ENCODE data around the gene PARD3. TPM values are rescaled to one million over a fixed set of nuclear protein-coding genes. Genes with fewer than 3 reads are reported as not detected.

The PARD3 gene
- total RNA-seq, 2 experiments from 2014 or later = 2.2 to 2.8 TPM

GRCh38 chr10:34206078-34206934 lies 608.8 kb downstream of the PARD3 start:
- POLR2A ChIA-PET = no interaction called here
- H3K36me3 Mint-ChIP-seq (ENCODE audit: low read depth) = no peaks in the 10 kb centered on the region
- peaks cover 5% of the 10 kb centered on the region for H3K4me1 Mint-ChIP-seq
- H3K27ac Mint-ChIP-seq = no peak overlapping the region
- DNase-seq (no peak), ATAC-seq (no peak)
- CTCF ChIA-PET = no interaction called here
- no peaks in the 10 kb centered on the region for H3K27me3 Mint-ChIP-seq
- intact Hi-C loops (cut with DNase I, micrococcal nuclease) = no loop called here
- no peak overlapping the region for H3K4me3 Mint-ChIP-seq
- no peaks in the 10 kb centered on the region for H3K9me3 Mint-ChIP-seq (ENCODE audit: low read depth)

- H3K9me3 Mint-ChIP-seq (ENCODE audit: low read depth) = no peaks in the 10 kb centered on the region
- no peak overlapping the region for H3K4me3 Mint-ChIP-seq
- DNase-seq (no peak), ATAC-seq (no peak)
- no peaks in the 10 kb centered on the region for H3K27me3 Mint-ChIP-seq
- H3K4me1 Mint-ChIP-seq = peaks cover 5% of the 10 kb centered on the region
- ChIA-PET CTCF (no interaction called here), POLR2A (no interaction called here)
- H3K36me3 Mint-ChIP-seq (ENCODE audit: low read depth) = no peaks in the 10 kb centered on the region
- intact Hi-C loops (cut with DNase I, micrococcal nuclease) = no loop called here
- H3K27ac Mint-ChIP-seq = no peak overlapping the region
Measured at GRCh38 chr10:34205452-34205851, 609.6 kb downstream of the PARD3 start.

DNA sequence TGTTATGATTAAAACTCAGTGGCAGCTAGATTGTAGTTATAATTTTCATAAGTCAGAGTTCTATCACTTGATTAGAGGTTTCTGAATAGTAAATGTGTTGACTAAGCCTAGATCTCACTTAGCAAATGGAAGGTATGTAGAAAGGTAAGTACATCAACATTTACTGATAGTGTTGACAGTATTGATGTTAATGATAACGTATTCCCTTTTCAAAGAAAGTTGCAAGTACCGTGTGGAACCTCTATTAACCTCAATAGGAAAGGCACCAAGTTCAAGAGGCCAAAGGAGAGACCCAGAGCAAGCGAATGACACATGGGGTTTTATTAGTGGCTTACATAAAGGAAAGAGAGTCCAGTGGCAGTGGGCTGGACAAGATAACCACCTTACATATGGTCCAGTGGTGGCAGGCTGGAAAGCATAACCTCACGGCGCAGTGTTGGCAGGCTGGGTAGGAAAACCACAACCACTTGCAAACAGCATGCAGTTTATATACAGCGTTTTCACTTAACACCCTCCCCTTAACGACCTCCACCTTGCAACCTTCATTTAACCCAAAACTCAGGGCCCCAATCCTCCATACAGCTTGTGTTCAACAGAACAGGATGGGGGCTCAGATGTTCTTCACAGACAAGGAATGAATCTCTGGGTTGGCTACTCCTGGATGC lies 611.0 kb downstream of the PARD3 start:
- H3K36me3 Mint-ChIP-seq (ENCODE audit: low read depth) = no peaks in the 10 kb centered on the region
- ChIA-PET CTCF (no interaction called here), POLR2A (no interaction called here)
- no peak overlapping the region for H3K4me3 Mint-ChIP-seq
- H3K4me1 Mint-ChIP-seq = peaks cover 5% of the 10 kb centered on the region
- intact Hi-C loops (cut with DNase I, micrococcal nuclease) = no loop called here
- no peak overlapping the region for H3K27ac Mint-ChIP-seq
- DNase-seq (no peak), ATAC-seq (no peak)
- H3K27me3 Mint-ChIP-seq = no peaks in the 10 kb centered on the region
- H3K9me3 Mint-ChIP-seq (ENCODE audit: low read depth) = no peaks in the 10 kb centered on the region

- Mint-ChIP-seq H3K4me1 (peaks cover 1% of the 10 kb centered on the region), H3K36me3 (ENCODE audit: low read depth) (no peaks in the 10 kb centered on the region), H3K27me3 (no peaks in the 10 kb centered on the region), H3K27ac (no peak overlapping the region), H3K9me3 (ENCODE audit: low read depth) (no peaks in the 10 kb centered on the region), H3K4me3 (no peak overlapping the region)
- intact Hi-C loops (cut with DNase I, micrococcal nuclease) = no loop called here
- CTCF ChIA-PET = no interaction called here
- no peak for DNase-seq
- POLR2A ChIA-PET = no interaction called here
- ATAC-seq = no peak
Measured at GRCh38 chr10:34200355-34200901, 614.7 kb downstream of the PARD3 start.

GRCh38 chr10:34198953-34199352 lies 616.1 kb downstream of the PARD3 start:
- no peaks in the 10 kb centered on the region for H3K36me3 Mint-ChIP-seq (ENCODE audit: low read depth)
- intact Hi-C loops (cut with DNase I, micrococcal nuclease) = no loop called here
- H3K27ac Mint-ChIP-seq = no peak overlapping the region
- DNase-seq (no peak), ATAC-seq (no peak)
- no peaks in the 10 kb centered on the region for H3K27me3 Mint-ChIP-seq
- ChIA-PET POLR2A (no interaction called here), CTCF (interaction anchor here (0.6 to 0.8 kb wide), 2 partner anchors 139 to 1006 kb away, joined by 3 read pairs; no protein-coding TSS in a partner anchor)
- H3K4me3 Mint-ChIP-seq = no peak overlapping the region
- no peaks in the 10 kb centered on the region for H3K4me1 Mint-ChIP-seq
- no peaks in the 10 kb centered on the region for H3K9me3 Mint-ChIP-seq (ENCODE audit: low read depth)

- ChIA-PET POLR2A (no interaction called here), CTCF (no interaction called here)
- Mint-ChIP-seq H3K27me3 (no peaks in the 10 kb centered on the region), H3K27ac (no peak overlapping the region), H3K36me3 (ENCODE audit: low read depth) (no peaks in the 10 kb centered on the region), H3K4me1 (no peaks in the 10 kb centered on the region), H3K4me3 (no peak overlapping the region), H3K9me3 (ENCODE audit: low read depth) (no peaks in the 10 kb centered on the region)
- ATAC-seq (no peak), DNase-seq (no peak)
- intact Hi-C loops (cut with DNase I, micrococcal nuclease) = no loop called here
Measured at GRCh38 chr10:34196058-34196433, 619.0 kb downstream of the PARD3 start.

DNA sequence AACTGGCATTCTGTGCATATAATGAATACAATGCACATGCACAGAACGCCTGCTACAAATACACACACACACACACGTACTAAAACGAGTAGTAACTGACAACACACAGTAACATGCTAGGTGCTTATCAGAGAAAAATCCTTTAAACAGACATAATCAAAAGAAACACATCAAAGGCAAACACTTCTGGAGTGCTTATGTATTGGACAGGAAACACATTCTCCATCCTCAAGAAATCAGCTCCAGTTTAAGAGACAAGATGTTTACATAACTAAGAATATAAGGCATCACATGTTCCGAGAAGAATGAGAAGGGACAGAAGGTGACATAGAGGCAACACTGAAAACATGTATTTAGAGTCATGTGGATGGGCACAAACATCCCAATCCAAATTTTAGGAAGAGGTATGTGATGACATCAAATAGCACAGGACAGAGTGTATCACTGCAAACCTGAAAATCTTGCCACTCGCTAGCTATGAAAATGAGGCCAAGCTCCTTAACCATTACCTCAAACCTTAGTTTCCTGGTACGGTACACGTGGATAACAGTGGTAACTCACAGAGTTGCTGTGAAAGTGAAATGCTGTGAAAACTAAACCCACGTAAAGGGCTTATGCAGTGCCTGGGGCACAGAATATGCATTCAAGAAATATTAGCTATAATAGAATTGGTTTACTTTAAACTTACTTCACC lies 619.6 kb downstream of the PARD3 start:
- DNase-seq = no peak
- CTCF ChIA-PET = interaction anchor here (0.6 kb wide), 1 partner anchor 11 kb away, joined by 3 read pairs; no protein-coding TSS in a partner anchor
- no peaks in the 10 kb centered on the region for H3K4me1 Mint-ChIP-seq
- no peaks in the 10 kb centered on the region for H3K36me3 Mint-ChIP-seq (ENCODE audit: low read depth)
- intact Hi-C loops (cut with DNase I, micrococcal nuclease) = no loop called here
- H3K27ac Mint-ChIP-seq = no peak overlapping the region
- POLR2A ChIA-PET = no interaction called here
- H3K9me3 Mint-ChIP-seq (ENCODE audit: low read depth) = no peaks in the 10 kb centered on the region
- ATAC-seq = no peak
- no peak overlapping the region for H3K4me3 Mint-ChIP-seq
- H3K27me3 Mint-ChIP-seq = no peaks in the 10 kb centered on the region

- H3K4me3 Mint-ChIP-seq = no peak overlapping the region
- H3K27me3 Mint-ChIP-seq = no peaks in the 10 kb centered on the region
- no peaks in the 10 kb centered on the region for H3K4me1 Mint-ChIP-seq
- DNase-seq = no peak
- no peak overlapping the region for H3K27ac Mint-ChIP-seq
- no peaks in the 10 kb centered on the region for H3K36me3 Mint-ChIP-seq (ENCODE audit: low read depth)
- POLR2A ChIA-PET = no interaction called here
- ATAC-seq = no peak
- no peaks in the 10 kb centered on the region for H3K9me3 Mint-ChIP-seq (ENCODE audit: low read depth)
- intact Hi-C loops (cut with DNase I, micrococcal nuclease) = no loop called here
- CTCF ChIA-PET = interaction anchor here (0.8 kb wide), 1 partner anchor 9 kb away, joined by 3 read pairs; no protein-coding TSS in a partner anchor
Measured at GRCh38 chr10:34193931-34194626, 621.0 kb downstream of the PARD3 start.

DNA sequence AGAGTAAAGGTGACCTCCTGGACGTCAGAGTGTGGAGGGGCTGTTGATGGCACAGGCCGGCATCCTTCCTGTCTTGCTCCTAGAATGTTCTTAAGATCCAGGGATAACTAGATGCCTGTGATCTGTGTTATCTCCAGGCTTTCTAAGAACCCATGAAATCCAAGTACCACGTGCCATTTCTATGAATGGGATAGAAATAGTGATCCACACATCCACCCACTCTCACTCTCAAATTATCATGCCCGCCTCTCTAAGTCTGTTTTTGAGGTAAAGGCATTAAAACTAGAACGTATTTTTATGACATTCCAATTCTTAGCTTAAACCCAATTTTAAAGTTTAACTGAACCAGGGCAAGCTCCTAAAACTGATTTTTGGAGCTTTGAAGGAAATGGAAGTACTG lies 622.5 kb downstream of the PARD3 start:
- Mint-ChIP-seq H3K36me3 (ENCODE audit: low read depth) (no peaks in the 10 kb centered on the region), H3K27ac (no peak overlapping the region), H3K9me3 (ENCODE audit: low read depth) (no peaks in the 10 kb centered on the region), H3K4me3 (no peak overlapping the region), H3K4me1 (no peaks in the 10 kb centered on the region), H3K27me3 (peaks cover 1% of the 10 kb centered on the region)
- DNase-seq = no peak
- intact Hi-C loops (cut with DNase I, micrococcal nuclease) = no loop called here
- ATAC-seq = no peak
- CTCF ChIA-PET = no interaction called here
- POLR2A ChIA-PET = no interaction called here

DNA sequence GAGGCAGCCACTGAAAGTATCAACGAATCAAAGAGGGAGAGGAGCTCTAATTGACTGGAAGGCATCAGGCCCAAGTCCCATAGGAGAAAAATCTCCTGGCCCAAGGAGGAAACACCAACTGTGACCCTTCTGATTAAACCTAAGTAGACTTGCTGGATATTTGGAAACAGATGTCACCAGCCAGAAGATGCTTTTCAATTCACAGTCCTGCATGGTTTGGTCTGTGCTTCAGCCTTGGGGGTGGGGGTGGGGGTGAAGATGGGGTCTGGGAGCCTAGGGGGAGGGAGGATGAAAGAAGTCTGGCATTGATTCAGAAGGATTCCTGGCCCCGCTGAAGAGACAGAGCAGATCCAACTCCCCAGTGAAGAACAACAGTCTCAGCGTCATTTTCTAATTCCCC lies 623.7 kb downstream of the PARD3 start:
- H3K4me3 Mint-ChIP-seq = no peak overlapping the region
- H3K27ac Mint-ChIP-seq = no peak overlapping the region
- peaks cover 5% of the 10 kb centered on the region for H3K27me3 Mint-ChIP-seq
- H3K9me3 Mint-ChIP-seq (ENCODE audit: low read depth) = no peaks in the 10 kb centered on the region
- POLR2A ChIA-PET = no interaction called here
- ATAC-seq (no peak), DNase-seq (no peak)
- CTCF ChIA-PET = no interaction called here
- intact Hi-C loops (cut with DNase I, micrococcal nuclease) = no loop called here
- no peaks in the 10 kb centered on the region for H3K4me1 Mint-ChIP-seq
- no peaks in the 10 kb centered on the region for H3K36me3 Mint-ChIP-seq (ENCODE audit: low read depth)

- Mint-ChIP-seq H3K4me3 (no peak overlapping the region), H3K9me3 (ENCODE audit: low read depth) (no peaks in the 10 kb centered on the region), H3K36me3 (ENCODE audit: low read depth) (no peaks in the 10 kb centered on the region), H3K4me1 (no peaks in the 10 kb centered on the region), H3K27ac (no peak overlapping the region), H3K27me3 (peaks cover 5% of the 10 kb centered on the region)
- intact Hi-C loops (cut with DNase I, micrococcal nuclease) = no loop called here
- ChIA-PET CTCF (no interaction called here), POLR2A (no interaction called here)
- DNase-seq (no peak), ATAC-seq (no peak)
Measured at GRCh38 chr10:34190580-34190979, 624.5 kb downstream of the PARD3 start.

Measured in activated CD4-positive, alpha-beta T cell treated with anti-CD3 and anti-CD28 coated beads for 36 hours (primary cell).